HCT116 (cell line): Measurements from ENCODE around the gene TNFAIP8.
"Not testable (repeated sequence)": the region's sequence is repeated elsewhere in the genome, so short reads cannot be mapped to it uniquely, and the experiment has no call there.

Experiments
- CTCF ChIP-seq, 3 experiments: fragments of 200-600 bp in 1 of 3; sonication (generic) in 1 of 3; IDR thresholded peaks in 2 of 3; conservative IDR thresholded peaks in 1 of 3; 2 replicates each; pipeline ENCODE4 v1.5.1; 2012 to 2017; ENCODE audit warnings: low read depth in 2 of 3, low read length in 2 of 3, antibody characterized with exemption in 1 of 3, borderline replicate concordance in 1 of 3, control low read depth in 1 of 3, mild to moderate bottlenecking in 1 of 3, mixed read lengths in 1 of 3, mixed run types in 1 of 3, moderate library complexity in 1 of 3; ENCODE audit not compliant: insufficient read depth in 1 of 3
- EZH2 ChIP-seq: fragments of 200-600 bp; sonication (generic); IDR thresholded peaks from 2 replicates; pipeline ENCODE4 v1.6.1; 2017; ENCODE audit warnings: antibody characterized with exemption, mixed run types
- FOSL1 ChIP-seq: IDR thresholded peaks from 2 replicates; pipeline ENCODE4 v1.6.1; 2012; ENCODE audit warnings: low read depth
- POLR2A ChIP-seq: IDR thresholded peaks from 2 replicates; pipeline ENCODE4 v1.7.0; 2011; ENCODE audit warnings: borderline replicate concordance; ENCODE audit not compliant: insufficient read depth, insufficient read length; ENCODE audit errors: extremely low read depth
- POLR2AphosphoS5 ChIP-seq: IDR thresholded peaks from 2 replicates; pipeline ENCODE4 v1.6.1; 2011; ENCODE audit warnings: mild to moderate bottlenecking, low read depth, low read length, moderate library complexity
- REST ChIP-seq: IDR thresholded peaks from 2 replicates; pipeline ENCODE4 v1.6.1; 2012; ENCODE audit warnings: low read depth
- SRF ChIP-seq: IDR thresholded peaks from 2 replicates; pipeline ENCODE4 v1.6.1; 2012; ENCODE audit warnings: low read depth

- TF ChIP-seq POLR2A; CTCF (IDR thresholded peaks at IDR 0.05 in 2 of 3, conservative IDR thresholded peaks at IDR 0.05 in 1 of 3; ENCODE audit: borderline replicate concordance in 1 of 3, insufficient read depth in 1 of 3, low read depth in 2 of 3, low read length in 2 of 3); FOSL1; EZH2; POLR2AphosphoS5; REST; SRF: not testable (repeated sequence)
These were observed 83.8 kb downstream of the TNFAIP8 start for GRCh38 chr5:119439632-119440031.
